IMR-90 (cell line): Measurements from ENCODE around the gene LZTS3. TPM values are rescaled to one million over a fixed set of nuclear protein-coding genes. Genes with fewer than 3 reads are reported as not detected.

Experiments
- ATAC-seq: fragments of 200-7000 bp; cut with Tn5 transposase; 2 replicates; pipeline ENCODE4 v1.9.1; 2020; ENCODE audit warnings: low read depth, mild to moderate bottlenecking, moderate library complexity
- BruUV-seq: library from RNA; stranded (reverse); fragments of 400-500 nt; replicated peaks from 2 replicates; lab custom pipeline; 2021; lab: Mats Ljungman, UMichigan
- CTCF ChIA-PET: fragments of 300-600 bp; formaldehyde crosslinking; extraction: SDS; loops from one replicate; lab custom pipeline; 2021; ENCODE audit warnings: antibody characterized with exemption; lab: Yijun Ruan, JAX
- POLR2A ChIA-PET: fragments of 300-600 bp; sonication (Branson Sonifier 250); formaldehyde crosslinking; loops from one replicate; lab custom pipeline; 2022; ENCODE audit warnings: antibody characterized with exemption; ENCODE audit not compliant: unreplicated experiment; lab: Charles Lee
- DNase-seq: peaks from one replicate; pipeline ENCODE4 v3.0.0; 2013
- H2AFZ ChIP-seq: replicated peaks from 2 replicates; pipeline ENCODE3; 2013; ENCODE audit warnings: low read length, mild to moderate bottlenecking; ENCODE audit not compliant: poor library complexity
- H2AK5ac ChIP-seq: 2 replicates; pipeline ENCODE4 v1.6.1; 2013; ENCODE audit warnings: low read depth, low read length, inconsistent platforms
- H2AK9ac ChIP-seq: replicated peaks from 2 replicates; pipeline ENCODE3; 2013; ENCODE audit warnings: mild to moderate bottlenecking, low read depth, low read length, moderate library complexity; ENCODE audit not compliant: poor library complexity
- H2BK120ac ChIP-seq: 2 replicates; pipeline ENCODE4 v1.6.1; 2013; ENCODE audit warnings: low read depth, low read length, inconsistent platforms
- H2BK15ac ChIP-seq: 3 replicates; pipeline ENCODE4 v1.6.1; 2013; ENCODE audit warnings: low read depth, low read length, inconsistent platforms
- H2BK20ac ChIP-seq: 2 replicates; pipeline ENCODE4 v1.6.1; 2013; ENCODE audit warnings: low read depth, mild to moderate bottlenecking, inconsistent platforms, low read length, moderate library complexity
- H2BK5ac ChIP-seq: 2 replicates; pipeline ENCODE4 v1.6.1; 2013; ENCODE audit warnings: mild to moderate bottlenecking, low read depth, low read length, inconsistent platforms; ENCODE audit not compliant: poor library complexity, severe bottlenecking
- H3K14ac ChIP-seq: replicated peaks from 2 replicates; pipeline ENCODE4 v1.6.1; 2013; ENCODE audit warnings: low read depth, low read length, inconsistent platforms
- H3K18ac ChIP-seq: 2 replicates; pipeline ENCODE4 v1.6.1; 2013; ENCODE audit warnings: low read depth, low read length, control low read depth
- H3K23ac ChIP-seq: 2 replicates; pipeline ENCODE4 v1.6.1; 2013; ENCODE audit warnings: low read depth, low read length, inconsistent platforms
- H3K27ac ChIP-seq: 2 replicates; pipeline ENCODE4 v1.5.1; 2013; ENCODE audit warnings: mild to moderate bottlenecking, control low read depth, low read length; ENCODE audit not compliant: insufficient read depth
- H3K27me3 ChIP-seq: 2 replicates; pipeline ENCODE4 v1.6.1; 2013; ENCODE audit warnings: low read length; ENCODE audit not compliant: control insufficient read depth, insufficient read depth
- H3K36me3 ChIP-seq: 2 replicates; pipeline ENCODE4 v1.6.1; 2013; ENCODE audit warnings: low read length, mixed read lengths; ENCODE audit not compliant: control insufficient read depth, insufficient read depth
- H3K4ac ChIP-seq: 2 replicates; pipeline ENCODE4 v1.6.1; 2013; ENCODE audit warnings: low read depth, low read length, inconsistent platforms
- H3K4me1 ChIP-seq: 2 replicates; pipeline ENCODE4 v1.6.1; 2013; ENCODE audit warnings: low read length, mixed read lengths; ENCODE audit not compliant: control insufficient read depth, insufficient read depth
- H3K4me2 ChIP-seq: 2 replicates; pipeline ENCODE4 v1.6.1; 2013; ENCODE audit warnings: low read depth, mild to moderate bottlenecking, control low read depth, low read length, moderate library complexity
- H3K4me3 ChIP-seq: 2 replicates; pipeline ENCODE4 v1.5.1; 2013; ENCODE audit warnings: low read depth, mild to moderate bottlenecking, control low read depth, low read length, moderate library complexity; ENCODE audit not compliant: insufficient read depth
- H3K56ac ChIP-seq: 2 replicates; pipeline ENCODE4 v1.6.1; 2013; ENCODE audit warnings: low read length, inconsistent platforms; ENCODE audit not compliant: insufficient read depth; ENCODE audit errors: extremely low read depth
- H3K79me1 ChIP-seq, 2 experiments: 2 replicates each; pipeline ENCODE4 v1.6.1; 2013; ENCODE audit warnings: low read length in 2 of 2, inconsistent platforms in 1 of 2, low read depth in 1 of 2
- H3K9ac ChIP-seq: 2 replicates; pipeline ENCODE4 v1.6.1; 2013; ENCODE audit warnings: low read depth, low read length, control low read depth
- H3K9me1 ChIP-seq: 2 replicates; pipeline ENCODE4 v1.6.1; 2013; ENCODE audit warnings: low read length, inconsistent platforms; ENCODE audit not compliant: insufficient read depth
- H3K9me3 ChIP-seq: 2 replicates; pipeline ENCODE4 v1.6.1; 2013; ENCODE audit warnings: low read length; ENCODE audit not compliant: control insufficient read depth, insufficient read depth
- H4K20me1 ChIP-seq: 2 replicates; pipeline ENCODE4 v1.6.1; 2013; ENCODE audit warnings: low read length, inconsistent platforms; ENCODE audit not compliant: insufficient read depth
- H4K5ac ChIP-seq: 2 replicates; pipeline ENCODE4 v1.6.1; 2013; ENCODE audit warnings: mild to moderate bottlenecking, low read depth, low read length, control low read depth
- H4K8ac ChIP-seq, 2 experiments: 2 replicates each; pipeline ENCODE4 v1.6.1; 2013; ENCODE audit warnings: low read depth in 2 of 2, low read length in 2 of 2, control low read depth in 1 of 2, inconsistent platforms in 1 of 2
- H4K91ac ChIP-seq: 2 replicates; pipeline ENCODE4 v1.6.1; 2013; ENCODE audit warnings: low read depth, low read length, inconsistent platforms; ENCODE audit not compliant: insufficient read depth
- CEBPB ChIP-seq: IDR thresholded peaks from 2 replicates; pipeline ENCODE4 v1.6.1; 2012; ENCODE audit warnings: low read depth, low read length, improper control_type of control experiment
- MAZ ChIP-seq: IDR thresholded peaks from 2 replicates; pipeline ENCODE4 v1.6.1; 2012; ENCODE audit warnings: low read depth, mild to moderate bottlenecking, low read length, improper control_type of control experiment, moderate library complexity, borderline replicate concordance
- NFE2L2 ChIP-seq: fragments of 150-350 bp; IDR thresholded peaks from 2 replicates; pipeline ENCODE4 v1.6.1; 2016; ENCODE audit warnings: low read depth, mild to moderate bottlenecking, low read length
- SMC3 ChIP-seq: fragments of 150-350 bp; IDR thresholded peaks from 2 replicates; pipeline ENCODE4 v1.6.1; 2016; ENCODE audit warnings: low read depth, mild to moderate bottlenecking, antibody characterized with exemption, low read length, moderate library complexity
- WGBS, 2 experiments: methylation state at CpG; one replicate each; pipeline versions ENCODE4 v1.1.5 to v1.1.7; 2013; ENCODE audit warnings: missing lambda C conversion rate in 2 of 2; ENCODE audit not compliant: insufficient read length in 1 of 2; ENCODE audit errors: extremely low coverage in 2 of 2; 5-methylcytosine and 5-hydroxymethylcytosine counted together
- dilution Hi-C: fragments of 300-500 bp; cut with HindIII; formaldehyde crosslinking; loops from one replicate; pipeline ENCODE4 v1.14.3; 2018; ENCODE audit warnings: low sequenced_read_pairs; ENCODE audit not compliant: unreplicated experiment
- in situ Hi-C: fragments of 300-500 bp; cut with MboI; formaldehyde crosslinking; loops from 3 replicates; pipeline ENCODE4 v1.14.3; 2019; ENCODE audit warnings: low sequenced_read_pairs, inconsistent platforms, mixed read lengths
- intact Hi-C: fragments of 100-400 bp; cut with micrococcal nuclease; formaldehyde crosslinking; loops from 2 replicates; pipeline ENCODE4 v1.10.0; 2022
- polyA plus RNA-seq, 3 experiments: library from polyadenylated mRNA; depleted of rRNA; stranded (reverse); fragments of >200 nt; gene quantifications; 2 replicates each; pipeline ENCODE4 v1.2.3, GENCODE V29; 2012; ENCODE audit warnings: low replicate concordance in 1 of 3
- total RNA-seq: library from RNA; depleted of rRNA; stranded (reverse); fragments of >200 nt; gene quantifications from 2 replicates; pipeline ENCODE4 v1.2.3, GENCODE V29; 2012
- TF ChIP-seq, protein P1 (sequence below): conservative IDR thresholded peaks from 2 replicates; pipeline ENCODE4 v1.5.1; 2012; ENCODE audit warnings: mild to moderate bottlenecking, low read depth, low read length, improper control_type of control experiment

Gene LZTS3
- total and polyA plus RNA-seq, 2 of the 4 experiments (the other 2 are of a cell fraction), result 1.4 to 3.2 TPM

DNA sequence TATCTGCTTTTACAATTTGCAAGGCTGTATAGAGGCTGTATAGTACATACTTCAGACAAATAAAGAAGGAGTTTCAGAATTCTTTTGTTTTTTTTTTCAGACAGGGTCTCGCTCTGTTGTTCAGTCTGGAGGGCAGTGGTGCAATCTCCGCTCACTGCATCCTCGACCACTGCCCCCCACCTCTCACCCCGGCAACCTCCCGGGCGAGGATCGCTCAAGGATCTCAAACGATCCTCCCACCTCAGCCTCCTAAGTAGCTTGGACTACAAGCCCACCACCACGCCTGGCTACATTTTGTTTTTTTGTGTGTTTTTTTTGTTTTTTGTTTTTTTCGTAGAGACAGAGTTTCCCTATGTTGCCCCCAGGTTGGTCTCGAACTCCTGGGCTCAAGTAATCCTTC is 15.5 kb downstream of the LZTS3 start:
- intact Hi-C loops, result no loop called here
- no peak overlapping the region for H3K4me3 ChIP-seq
- no peak overlapping the region for H3K14ac ChIP-seq

More for the DNA sequence above, 15.5 kb downstream of the LZTS3 start:
- CTCF ChIA-PET, result interaction anchor here (0.6 to 1.0 kb wide), 2 partner anchors 104 to 907 kb away, joined by 3 to 4 read pairs; no protein-coding TSS in a partner anchor
- Histone ChIP-seq H2BK5ac (no peak overlapping the region), H3K23ac (no peak overlapping the region), H2AFZ (no peak overlapping the region), H3K9ac (no peak overlapping the region), H2BK20ac (no peak overlapping the region), H3K9me1 (peaks cover 8% of the 10 kb centered on the region; the same call in 1 of the 2 replicates), H3K79me1 (peaks cover 0 to 39% of the 10 kb centered on the region in 2 experiments; a peak in 2 of 4 replicates), H3K4me2 (peak overlapping the region; percentile 48; the same call in 1 of the 2 replicates), H3K56ac (no peak overlapping the region), H3K27me3 (no peaks in the 10 kb centered on the region), H4K20me1 (peaks cover 48% of the 10 kb centered on the region), H4K5ac (no peak overlapping the region), H2BK15ac (no peak overlapping the region), H4K91ac (no peak overlapping the region), H2AK5ac (no peak overlapping the region), H3K36me3 (peaks cover 2% of the 10 kb centered on the region; the same call in 1 of the 2 replicates), H3K4me1 (peaks cover 2% of the 10 kb centered on the region), H3K4ac (no peak overlapping the region), H3K27ac (no peak overlapping the region), H3K18ac (no peak overlapping the region), H3K9me3 (no peaks in the 10 kb centered on the region), H4K8ac (no peak overlapping the region), H2AK9ac (no peak overlapping the region), H2BK120ac (no peak overlapping the region)
- BruUV-seq, result no TSS peak
- dilution Hi-C loops, result no loop called here
- no CpG with 5 or more reads among the region's 11 CpGs for WGBS, 2 experiments
- ATAC-seq (no peak), DNase-seq (no peak)
- no peak for TF ChIP-seq MAZ
- no peak for TF ChIP-seq NFE2L2
- no peak for TF ChIP-seq SMC3
- TF ChIP-seq, protein P1, sequence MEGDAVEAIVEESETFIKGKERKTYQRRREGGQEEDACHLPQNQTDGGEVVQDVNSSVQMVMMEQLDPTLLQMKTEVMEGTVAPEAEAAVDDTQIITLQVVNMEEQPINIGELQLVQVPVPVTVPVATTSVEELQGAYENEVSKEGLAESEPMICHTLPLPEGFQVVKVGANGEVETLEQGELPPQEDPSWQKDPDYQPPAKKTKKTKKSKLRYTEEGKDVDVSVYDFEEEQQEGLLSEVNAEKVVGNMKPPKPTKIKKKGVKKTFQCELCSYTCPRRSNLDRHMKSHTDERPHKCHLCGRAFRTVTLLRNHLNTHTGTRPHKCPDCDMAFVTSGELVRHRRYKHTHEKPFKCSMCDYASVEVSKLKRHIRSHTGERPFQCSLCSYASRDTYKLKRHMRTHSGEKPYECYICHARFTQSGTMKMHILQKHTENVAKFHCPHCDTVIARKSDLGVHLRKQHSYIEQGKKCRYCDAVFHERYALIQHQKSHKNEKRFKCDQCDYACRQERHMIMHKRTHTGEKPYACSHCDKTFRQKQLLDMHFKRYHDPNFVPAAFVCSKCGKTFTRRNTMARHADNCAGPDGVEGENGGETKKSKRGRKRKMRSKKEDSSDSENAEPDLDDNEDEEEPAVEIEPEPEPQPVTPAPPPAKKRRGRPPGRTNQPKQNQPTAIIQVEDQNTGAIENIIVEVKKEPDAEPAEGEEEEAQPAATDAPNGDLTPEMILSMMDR, result no peak
- no peak for TF ChIP-seq CEBPB
- POLR2A ChIA-PET, result no interaction called here
- in situ Hi-C loops, result no loop called here
